Suprapubic skin (tissue), 4 donors: ENCODE results near the gene JPH2. TPM values are rescaled to one million over a fixed set of nuclear protein-coding genes. Genes with fewer than 3 reads are reported as not detected.

Experiments
- DNase-seq, 2 donors: peaks; one replicate each; pipeline ENCODE4 v3.0.0-alpha.2; 2019; ENCODE audit warnings: low spot score in 2 of 2
- H3K27ac ChIP-seq: fragments of 200-600 bp; sonication (generic); one replicate; pipeline ENCODE4 v1.5.1; 2019
- H3K27me3 ChIP-seq: fragments of 200-600 bp; sonication (generic); one replicate; pipeline ENCODE4 v1.5.1; 2019
- H3K36me3 ChIP-seq: fragments of 200-600 bp; sonication (generic); one replicate; pipeline ENCODE4 v1.5.1; 2019
- H3K4me1 ChIP-seq: fragments of 200-600 bp; sonication (generic); one replicate; pipeline ENCODE4 v1.5.1; 2019
- H3K4me3 ChIP-seq: fragments of 200-600 bp; sonication (generic); one replicate; pipeline ENCODE4 v1.5.1; 2019; ENCODE audit warnings: mild to moderate bottlenecking
- H3K9me3 ChIP-seq: fragments of 200-600 bp; sonication (generic); one replicate; pipeline ENCODE4 v1.5.1; 2019
- CTCF ChIP-seq, 2 donors: fragments of 200-600 bp in 1 of 2; fragments of 450-650 bp in 1 of 2; sonication (generic) in 1 of 2; IDR thresholded peaks; one replicate each; pipeline ENCODE4 v1.5.1; 2016 to 2019; ENCODE audit warnings: antibody characterized with exemption in 2 of 2, mild to moderate bottlenecking in 1 of 2, moderate library complexity in 1 of 2
- EP300 ChIP-seq: sonication (generic); formaldehyde crosslinking; IDR thresholded peaks from one replicate; pipeline ENCODE4 v1.6.1; 2017; ENCODE audit warnings: antibody characterized with exemption
- POLR2A ChIP-seq, 2 donors: fragments of 450-650 bp; IDR thresholded peaks; one replicate each; pipeline ENCODE4 v1.6.1; 2017; ENCODE audit warnings: antibody characterized with exemption in 2 of 2, mild to moderate bottlenecking in 2 of 2, moderate library complexity in 2 of 2
- POLR2AphosphoS5 ChIP-seq, 3 donors: sonication (generic); formaldehyde crosslinking; IDR thresholded peaks; one replicate each; pipeline ENCODE4 v1.6.1; 2017; ENCODE audit warnings: antibody characterized with exemption in 3 of 3
- WGBS: methylation state at CpG from one replicate; pipeline ENCODE4 v1.1.5; 2018; 5-methylcytosine and 5-hydroxymethylcytosine counted together
- total RNA-seq, 4 donors: library from RNA; depleted of rRNA; stranded (reverse); fragments of >200 nt; gene quantifications; one replicate each; pipeline ENCODE4 v1.1.0, GENCODE V29; 2016

JPH2 gene
- total RNA-seq, 4 donors from 2014 or later: 3.8 to 5.0 (median 4.5) TPM

GRCh38 chr20:44231713-44232468 lies 44.9 kb upstream of the JPH2 start:
- no peak for TF ChIP-seq POLR2A (IDR thresholded peaks at IDR 0.05)
- no peak for TF ChIP-seq EP300
- no peak for TF ChIP-seq POLR2AphosphoS5 (IDR thresholded peaks at IDR 0.05)
- no peak for TF ChIP-seq CTCF (IDR thresholded peaks at IDR 0.05)
- DNase-seq: no peak
- no peak overlapping the region for H3K27ac ChIP-seq
- H3K9me3 ChIP-seq: no peaks in the 10 kb centered on the region
- no peaks in the 10 kb centered on the region for H3K4me1 ChIP-seq
- WGBS: 82% methylated on average over 10 of the region's 10 CpGs
- H3K27me3 ChIP-seq: no peaks in the 10 kb centered on the region
- H3K36me3 ChIP-seq: no peaks in the 10 kb centered on the region
- no peak overlapping the region for H3K4me3 ChIP-seq

DNA sequence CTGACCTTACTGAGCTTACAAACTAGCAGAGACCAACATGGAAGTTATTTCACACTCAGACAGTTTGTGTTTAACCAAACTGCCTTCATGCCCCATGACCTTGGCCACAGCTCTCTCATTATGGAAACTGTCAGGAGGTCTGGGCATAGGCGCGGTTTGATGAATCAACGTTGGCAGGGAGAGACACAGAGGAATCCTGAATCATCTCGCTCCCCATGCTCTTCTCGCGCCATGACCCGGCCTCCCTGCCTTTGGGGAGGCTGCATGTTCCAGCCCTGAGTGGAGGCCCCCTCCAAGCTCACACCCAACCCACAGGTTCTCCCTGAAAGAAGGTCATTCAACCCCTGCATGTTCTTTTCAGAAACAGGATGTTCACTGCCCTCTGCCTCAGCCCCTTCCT lies 44.2 kb upstream of the JPH2 start:
- Histone ChIP-seq H3K9me3 (no peaks in the 10 kb centered on the region), H3K36me3 (no peaks in the 10 kb centered on the region), H3K27ac (no peak overlapping the region), H3K4me1 (no peaks in the 10 kb centered on the region), H3K27me3 (no peaks in the 10 kb centered on the region), H3K4me3 (no peak overlapping the region)
- DNase-seq: no peak
- 75% methylated on average over 6 of the region's 7 CpGs for WGBS
- TF ChIP-seq EP300 (no peak), POLR2AphosphoS5 (IDR thresholded peaks at IDR 0.05) (no peak), POLR2A (IDR thresholded peaks at IDR 0.05) (no peak), CTCF (IDR thresholded peaks at IDR 0.05) (no peak)

DNA sequence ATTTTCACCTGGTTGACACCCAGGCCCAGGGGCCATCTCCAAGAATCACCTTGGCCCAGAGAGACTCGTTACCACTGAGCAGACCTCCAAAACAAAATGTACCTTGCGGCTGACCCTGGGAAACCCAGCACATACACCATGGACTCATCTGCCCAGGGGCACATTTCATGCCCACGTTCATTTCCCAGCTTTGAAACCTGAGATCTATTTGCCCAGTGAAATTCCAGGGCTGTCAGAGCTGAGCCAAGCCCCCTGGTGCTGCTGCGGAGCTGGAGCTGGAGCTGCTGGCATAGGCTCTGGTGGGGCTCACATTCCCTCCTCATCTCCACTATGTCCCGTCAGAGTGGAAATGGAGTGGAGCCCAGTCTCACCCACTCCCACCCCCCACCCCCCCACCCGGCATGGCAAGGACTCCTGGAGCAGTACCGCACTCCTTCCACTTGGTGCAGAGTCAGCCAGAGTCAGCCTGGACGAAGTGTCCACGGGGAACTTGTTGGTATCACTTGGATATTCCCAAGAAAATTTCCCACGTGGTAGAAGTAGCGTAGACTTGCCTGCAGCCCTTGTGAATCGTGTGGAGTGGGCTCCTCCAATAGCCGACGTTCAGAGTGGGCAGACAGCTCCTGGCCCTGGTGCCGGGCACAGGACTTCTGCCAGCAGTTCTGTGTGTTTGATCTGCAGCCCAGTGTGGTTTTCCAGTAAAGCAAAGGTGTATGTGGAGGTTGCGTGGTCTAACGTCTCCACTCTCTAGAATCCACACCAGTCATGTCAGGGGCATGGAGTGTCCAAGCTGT lies 41.7 kb upstream of the JPH2 start:
- Histone ChIP-seq H3K27me3 (no peaks in the 10 kb centered on the region), H3K4me1 (no peaks in the 10 kb centered on the region), H3K27ac (no peak overlapping the region), H3K36me3 (no peaks in the 10 kb centered on the region), H3K9me3 (no peaks in the 10 kb centered on the region), H3K4me3 (no peak overlapping the region)
- no peak for TF ChIP-seq CTCF (IDR thresholded peaks at IDR 0.05)
- no peak for TF ChIP-seq POLR2AphosphoS5 (IDR thresholded peaks at IDR 0.05)
- TF ChIP-seq EP300: no peak
- TF ChIP-seq POLR2A (IDR thresholded peaks at IDR 0.05): no peak
- 72% methylated on average over 11 of the region's 17 CpGs for WGBS
- peak in 1 of 2 donors; percentile 15 for DNase-seq

- Histone ChIP-seq H3K27me3 (no peaks in the 10 kb centered on the region), H3K4me1 (no peaks in the 10 kb centered on the region), H3K27ac (no peak overlapping the region), H3K36me3 (no peaks in the 10 kb centered on the region), H3K4me3 (no peak overlapping the region), H3K9me3 (no peaks in the 10 kb centered on the region)
- 89% methylated on average over 5 of the region's 5 CpGs for WGBS
- TF ChIP-seq POLR2A (IDR thresholded peaks at IDR 0.05) (no peak), POLR2AphosphoS5 (IDR thresholded peaks at IDR 0.05) (no peak), EP300 (no peak), CTCF (IDR thresholded peaks at IDR 0.05) (no peak)
- DNase-seq: no peak
Measured at GRCh38 chr20:44224637-44225036, 37.6 kb upstream of the JPH2 start.

DNA sequence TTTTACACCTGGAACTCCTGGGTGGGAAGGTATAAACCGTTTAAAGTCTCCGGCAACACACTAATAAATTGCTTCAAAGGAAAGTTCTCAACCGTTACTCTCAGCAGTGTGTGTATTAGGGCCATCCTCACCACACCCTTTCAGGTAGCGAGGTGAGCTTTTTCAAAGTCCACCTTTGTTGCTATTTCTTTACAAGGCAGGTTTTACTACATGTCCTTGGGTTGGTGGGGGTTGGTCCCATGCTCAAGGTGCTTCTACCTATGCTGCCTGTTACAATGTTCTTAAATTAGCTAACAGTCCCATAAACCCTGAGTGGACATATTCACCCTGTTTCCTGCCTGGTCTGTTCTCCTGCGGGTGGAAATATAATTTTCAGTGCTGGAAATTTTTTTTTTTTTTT lies 36.7 kb upstream of the JPH2 start:
- no peak overlapping the region for H3K4me3 ChIP-seq
- WGBS: 75% methylated on average over 5 of the region's 5 CpGs
- H3K9me3 ChIP-seq: no peaks in the 10 kb centered on the region
- no peak for DNase-seq
- H3K4me1 ChIP-seq: no peaks in the 10 kb centered on the region
- H3K27ac ChIP-seq: no peak overlapping the region
- H3K36me3 ChIP-seq: no peaks in the 10 kb centered on the region
- TF ChIP-seq POLR2A (IDR thresholded peaks at IDR 0.05) (no peak), POLR2AphosphoS5 (IDR thresholded peaks at IDR 0.05) (no peak), EP300 (no peak), CTCF (IDR thresholded peaks at IDR 0.05) (no peak)
- no peaks in the 10 kb centered on the region for H3K27me3 ChIP-seq
